Activated CD8-positive, alpha-beta memory T cell treated with anti-CD3 and anti-CD28 coated beads for 4 hours (primary cell): ENCODE data around the gene CCDC121.

Experiments used
- DNase-seq, 2 donors: peaks; one replicate each; pipeline ENCODE4 v3.0.0-alpha.2; 2020; ENCODE audit warnings: low read depth in 2 of 2

CCDC121 gene

DNA sequence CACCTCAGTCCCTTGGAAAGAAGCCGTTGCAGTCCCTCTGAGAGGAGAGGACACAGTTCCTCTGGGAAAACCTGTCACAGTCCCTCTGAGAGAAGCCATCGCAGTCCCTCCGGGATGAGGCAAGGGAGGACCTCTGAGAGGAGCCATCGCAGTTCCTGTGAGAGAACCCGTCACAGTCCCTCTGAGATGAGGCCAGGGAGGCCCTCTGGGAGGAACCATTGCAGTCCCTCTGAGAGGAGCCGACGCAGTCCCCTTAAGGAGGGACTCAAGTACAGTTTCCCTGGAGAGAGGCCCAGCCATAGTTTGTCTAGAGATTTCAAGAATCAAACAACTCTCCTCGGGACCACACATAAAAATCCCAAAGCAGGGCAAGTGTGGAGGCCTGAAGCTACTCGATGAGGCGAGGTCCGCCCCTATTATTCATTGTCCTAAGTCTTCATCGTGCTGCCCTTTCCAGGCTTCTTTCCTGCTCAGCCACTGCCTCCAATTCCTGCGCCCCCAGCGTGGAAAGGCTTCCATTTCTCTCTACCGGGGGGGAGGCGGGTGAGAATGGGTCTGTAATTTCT lies 46.6 kb downstream of the CCDC121 start:
- no peak for DNase-seq

DNA sequence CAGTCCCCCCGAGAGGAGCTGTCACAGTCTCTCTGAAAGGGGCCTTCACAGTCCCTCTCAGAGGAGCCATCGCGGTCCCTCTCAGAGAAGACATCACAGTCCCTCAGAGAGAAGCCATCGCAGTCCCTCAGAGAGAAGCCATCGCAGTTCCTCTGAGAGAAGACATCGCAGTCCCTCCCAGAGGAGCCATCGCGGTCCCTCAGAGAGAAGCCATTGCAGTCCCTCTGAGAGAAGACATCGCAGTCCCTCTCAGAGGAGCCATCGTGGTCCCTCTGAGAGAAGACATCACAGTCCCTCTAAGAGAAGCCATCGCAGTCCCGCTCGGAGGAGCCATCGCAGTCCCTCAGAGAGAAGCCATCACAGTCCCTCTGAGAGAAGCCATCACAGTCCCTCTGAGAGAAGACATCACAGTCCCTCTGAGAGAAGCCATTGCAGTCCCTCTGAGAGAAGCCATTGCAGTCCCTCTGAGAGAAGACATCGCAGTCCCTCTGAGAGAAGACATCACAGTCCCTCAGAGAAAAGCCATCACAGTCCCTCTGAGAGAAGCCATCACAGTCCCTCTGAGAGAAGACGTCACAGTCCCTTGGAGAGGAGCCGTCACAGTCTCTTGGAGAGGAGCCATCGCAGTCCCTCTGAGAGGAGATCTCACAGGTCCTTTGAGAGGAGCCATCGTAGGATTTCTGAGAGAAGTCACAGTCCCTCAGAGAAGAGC lies 47.2 kb downstream of the CCDC121 start:
- DNase-seq: no peak
